ENCODE data around the gene SPARC. TPM values are rescaled to one million over a fixed set of nuclear protein-coding genes. Genes with fewer than 3 reads are reported as not detected.

SPARC gene
- total RNA-seq, 6 experiments from 2014 or later = 62.2 to 277 (median 109) TPM

DNA sequence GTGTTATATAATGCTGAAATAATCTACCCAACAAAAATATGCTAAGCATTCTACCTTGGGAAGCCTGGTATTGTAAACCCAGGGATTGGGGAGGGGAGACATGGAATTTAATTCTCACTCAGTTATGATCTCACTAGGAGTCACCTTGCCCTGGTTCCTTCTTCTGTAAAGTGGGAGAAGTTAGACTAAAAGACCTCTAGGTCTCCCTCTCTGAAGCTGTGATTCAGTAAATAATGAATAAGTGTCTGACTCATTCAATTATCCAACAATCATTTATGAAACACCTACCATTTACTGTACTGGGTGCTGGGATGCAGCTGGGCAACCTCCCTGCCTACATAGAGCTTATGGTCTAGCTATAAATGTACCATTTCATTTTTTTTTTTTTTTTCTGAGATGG lies 20.2 kb upstream of the SPARC start:
- TF ChIP-seq, protein P1, sequence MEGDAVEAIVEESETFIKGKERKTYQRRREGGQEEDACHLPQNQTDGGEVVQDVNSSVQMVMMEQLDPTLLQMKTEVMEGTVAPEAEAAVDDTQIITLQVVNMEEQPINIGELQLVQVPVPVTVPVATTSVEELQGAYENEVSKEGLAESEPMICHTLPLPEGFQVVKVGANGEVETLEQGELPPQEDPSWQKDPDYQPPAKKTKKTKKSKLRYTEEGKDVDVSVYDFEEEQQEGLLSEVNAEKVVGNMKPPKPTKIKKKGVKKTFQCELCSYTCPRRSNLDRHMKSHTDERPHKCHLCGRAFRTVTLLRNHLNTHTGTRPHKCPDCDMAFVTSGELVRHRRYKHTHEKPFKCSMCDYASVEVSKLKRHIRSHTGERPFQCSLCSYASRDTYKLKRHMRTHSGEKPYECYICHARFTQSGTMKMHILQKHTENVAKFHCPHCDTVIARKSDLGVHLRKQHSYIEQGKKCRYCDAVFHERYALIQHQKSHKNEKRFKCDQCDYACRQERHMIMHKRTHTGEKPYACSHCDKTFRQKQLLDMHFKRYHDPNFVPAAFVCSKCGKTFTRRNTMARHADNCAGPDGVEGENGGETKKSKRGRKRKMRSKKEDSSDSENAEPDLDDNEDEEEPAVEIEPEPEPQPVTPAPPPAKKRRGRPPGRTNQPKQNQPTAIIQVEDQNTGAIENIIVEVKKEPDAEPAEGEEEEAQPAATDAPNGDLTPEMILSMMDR (IDR thresholded peaks at IDR 0.05) = no peak
- no peak for TF ChIP-seq POLR2A (IDR thresholded peaks at IDR 0.05)
- Histone ChIP-seq H3K27ac (no peak overlapping the region), H3K36me3 (no peaks in the 10 kb centered on the region), H3K4me1 (no peaks in the 10 kb centered on the region), H3K4me3 (no peak overlapping the region), H3K9me3 (no peaks in the 10 kb centered on the region), H3K27me3 (no peaks in the 10 kb centered on the region)
- no peak for ATAC-seq
- no peak for DNase-seq
- intact Hi-C loops (cut with DNase I) = no loop called here

DNA sequence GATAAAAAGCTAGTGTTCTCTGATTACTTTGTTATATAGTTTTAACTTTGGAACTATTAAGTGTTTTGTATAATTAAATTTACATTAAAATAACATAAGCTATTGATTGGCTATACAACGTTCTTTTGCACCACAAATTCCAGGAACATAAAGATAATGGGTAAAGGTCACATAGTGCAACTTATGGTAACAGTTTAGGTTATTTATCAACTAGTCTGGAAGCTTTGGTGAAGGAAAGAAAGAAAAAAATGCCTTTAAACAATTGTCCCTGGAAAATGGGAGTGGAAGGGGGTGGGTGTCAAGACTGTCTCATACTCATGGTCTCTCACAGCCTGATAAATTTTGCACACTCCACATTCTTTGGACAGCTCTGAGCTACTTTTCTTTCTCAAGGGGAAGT lies 17.1 kb upstream of the SPARC start:
- Histone ChIP-seq H3K9me3 (no peaks in the 10 kb centered on the region), H3K4me3 (no peak overlapping the region), H3K4me1 (no peaks in the 10 kb centered on the region), H3K27ac (no peak overlapping the region), H3K27me3 (no peaks in the 10 kb centered on the region), H3K36me3 (no peaks in the 10 kb centered on the region)
- ATAC-seq (no peak), DNase-seq (no peak)
- 27% methylated on average over 1 of the region's 1 CpG for WGBS (ENCODE audit: insufficient coverage, low coverage, low lambda C conversion rate, missing lambda C conversion rate)
- no peak for TF ChIP-seq POLR2A (IDR thresholded peaks at IDR 0.05)
- TF ChIP-seq, protein P1 (IDR thresholded peaks at IDR 0.05) = no peak
- intact Hi-C loops (cut with DNase I) = no loop called here

DNA sequence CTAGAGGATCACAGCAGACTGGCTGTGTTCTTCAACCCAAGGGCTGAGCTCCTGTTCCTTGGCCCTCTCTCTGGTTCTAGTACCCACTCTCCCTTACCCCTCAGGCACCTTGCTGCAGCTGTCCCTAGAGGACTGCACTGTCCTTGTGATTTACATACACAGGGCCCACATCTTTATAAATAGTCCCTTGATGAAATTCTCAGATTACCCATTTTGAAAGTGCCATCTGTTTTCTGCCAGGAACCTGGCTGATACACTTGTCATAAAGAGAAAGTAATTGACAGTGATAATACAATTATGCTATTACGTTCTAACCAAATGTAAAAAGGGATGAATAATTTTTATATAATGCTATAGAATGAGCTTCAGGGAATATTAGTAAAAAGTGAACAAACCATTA lies 16.5 kb upstream of the SPARC start:
- intact Hi-C loops (cut with DNase I) = no loop called here
- Histone ChIP-seq H3K27me3 (no peaks in the 10 kb centered on the region), H3K9me3 (no peaks in the 10 kb centered on the region), H3K4me1 (no peaks in the 10 kb centered on the region), H3K36me3 (no peaks in the 10 kb centered on the region), H3K4me3 (no peak overlapping the region), H3K27ac (no peak overlapping the region)
- DNase-seq = no peak
- TF ChIP-seq, protein P1 (IDR thresholded peaks at IDR 0.05) = no peak
- no peak for TF ChIP-seq POLR2A (IDR thresholded peaks at IDR 0.05)
- 79% methylated on average over 1 of the region's 1 CpG for WGBS (ENCODE audit: insufficient coverage, low coverage, low lambda C conversion rate, missing lambda C conversion rate)
- ATAC-seq = no peak

DNA sequence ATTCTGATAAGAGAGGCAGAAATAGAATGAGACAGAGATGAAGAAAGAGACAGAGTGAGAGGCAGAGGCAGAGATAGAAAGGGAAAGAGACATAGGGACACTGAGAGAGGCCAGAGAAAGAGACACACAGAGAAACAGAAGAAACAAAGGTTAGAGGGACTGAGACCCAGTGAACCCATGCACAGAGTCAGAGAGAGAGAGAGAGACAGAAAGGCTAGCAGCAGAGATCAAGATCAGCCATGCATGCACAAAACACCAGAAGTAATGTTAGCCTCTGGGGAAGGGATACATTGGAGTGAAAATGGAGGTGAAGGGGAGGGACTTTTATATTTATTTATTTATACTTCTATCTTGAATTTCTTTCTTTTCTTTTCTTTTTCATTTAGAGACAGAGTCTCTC lies 14.1 kb upstream of the SPARC start:
- H3K27me3 ChIP-seq = no peaks in the 10 kb centered on the region
- intact Hi-C loops (cut with DNase I) = no loop called here
- no peaks in the 10 kb centered on the region for H3K36me3 ChIP-seq
- TF ChIP-seq, protein P1 (IDR thresholded peaks at IDR 0.05) = no peak
- TF ChIP-seq POLR2A (IDR thresholded peaks at IDR 0.05) = no peak
- H3K27ac ChIP-seq = no peak overlapping the region
- DNase-seq (no peak), ATAC-seq (no peak)
- no peak overlapping the region for H3K4me3 ChIP-seq
- no peaks in the 10 kb centered on the region for H3K4me1 ChIP-seq
- no peaks in the 10 kb centered on the region for H3K9me3 ChIP-seq

DNA sequence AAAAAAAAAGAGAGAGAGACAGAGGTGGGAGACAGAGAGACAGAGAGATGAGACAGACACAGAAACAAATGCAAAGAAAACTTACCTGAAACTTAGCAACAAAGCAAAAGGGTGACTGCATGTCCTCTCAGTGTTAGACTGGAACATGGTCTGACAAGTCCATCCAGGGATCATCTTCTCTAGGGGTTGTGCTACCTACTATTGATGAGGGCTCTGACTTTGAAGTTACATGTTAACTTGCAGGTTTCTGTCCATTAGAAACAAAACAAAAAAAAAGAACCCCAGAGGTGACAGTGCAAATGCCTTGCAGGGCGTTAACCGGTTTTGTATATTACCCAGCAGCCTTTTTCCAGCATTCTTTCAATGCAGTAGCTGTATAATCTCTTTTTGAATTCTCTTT lies 13.6 kb upstream of the SPARC start:
- no peaks in the 10 kb centered on the region for H3K27me3 ChIP-seq
- H3K9me3 ChIP-seq = no peaks in the 10 kb centered on the region
- no peak overlapping the region for H3K4me3 ChIP-seq
- H3K36me3 ChIP-seq = no peaks in the 10 kb centered on the region
- ATAC-seq (no peak), DNase-seq (no peak)
- no peak for TF ChIP-seq POLR2A (IDR thresholded peaks at IDR 0.05)
- TF ChIP-seq, protein P1 (IDR thresholded peaks at IDR 0.05) = no peak
- intact Hi-C loops (cut with DNase I) = no loop called here
- WGBS (ENCODE audit: insufficient coverage, low coverage, low lambda C conversion rate, missing lambda C conversion rate) = 76% methylated on average over 2 of the region's 2 CpGs
- H3K4me1 ChIP-seq = no peaks in the 10 kb centered on the region
- no peak overlapping the region for H3K27ac ChIP-seq
